HG02970 (cell line): Measurements from ENCODE around the gene WIPF3.
"Not testable (repeated sequence)": the region's sequence is repeated elsewhere in the genome, so short reads cannot be mapped to it uniquely, and the experiment has no call there.

Experiments
- ATAC-seq: cut with Tn5 transposase; IDR thresholded peaks from one replicate; pipeline ENCODE4 v1.9.1; 2021; ENCODE audit warnings: mild to moderate bottlenecking, moderate library complexity, moderate number of reproducible peaks; ENCODE audit not compliant: unreplicated experiment, low FRiP score

The WIPF3 gene

DNA sequence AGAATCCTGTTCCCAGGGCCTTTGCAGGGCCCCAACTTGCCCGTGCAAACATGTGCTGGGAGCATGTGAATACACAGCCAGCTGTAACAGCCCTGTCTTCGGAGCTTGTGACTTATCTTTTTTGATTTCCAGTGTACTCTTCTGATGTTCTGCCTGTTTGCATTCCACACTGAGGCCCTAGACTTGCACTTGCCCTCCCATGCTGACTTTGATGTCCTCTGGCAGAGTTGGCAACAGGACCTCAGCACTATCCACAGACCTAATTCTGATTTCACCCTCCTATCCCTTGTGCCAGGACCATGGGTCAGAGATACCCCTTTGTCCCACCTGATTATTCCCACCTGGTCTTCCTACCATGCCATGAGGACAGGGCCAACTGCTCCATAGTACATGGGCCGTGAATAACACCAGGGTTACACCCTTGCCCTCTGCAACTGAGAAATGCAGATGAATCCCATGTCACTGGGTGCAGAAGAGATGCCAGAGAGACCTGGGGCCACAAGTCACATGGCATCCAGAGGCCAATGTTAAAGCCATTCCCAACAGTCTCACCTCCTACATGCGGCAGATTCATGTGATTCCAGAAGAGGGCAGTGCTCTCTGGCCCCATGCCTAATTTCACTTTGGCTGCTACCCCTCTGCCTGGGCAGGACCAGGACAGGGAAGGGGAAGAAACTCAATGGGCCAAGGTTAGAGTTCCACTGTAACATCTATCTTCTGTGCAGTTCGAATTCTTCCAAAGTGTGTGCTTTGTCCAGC lies 140.3 kb downstream of the WIPF3 start:
- ATAC-seq: no peak

GRCh38 chr7:29948587-29948986 lies 142.3 kb downstream of the WIPF3 start:
- ATAC-seq: no peak

DNA sequence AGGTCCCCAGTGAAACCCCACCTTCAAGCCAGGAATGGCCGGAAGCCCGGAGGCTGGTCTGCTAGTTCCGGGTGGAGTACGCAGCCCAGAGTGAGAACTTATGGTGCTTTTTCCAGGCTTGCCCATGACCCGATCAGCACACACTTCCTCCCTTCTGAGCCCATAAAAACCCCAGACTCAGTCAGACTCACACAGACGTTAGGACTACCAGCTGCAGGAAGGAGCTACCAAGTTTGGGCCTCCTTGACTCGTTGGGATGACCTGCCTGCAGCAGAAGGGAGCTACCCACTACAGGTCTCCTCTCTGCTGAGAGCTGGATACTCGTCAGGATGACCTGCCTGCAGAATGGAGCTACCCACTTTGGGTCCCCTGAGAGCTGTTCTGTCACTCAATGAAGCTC lies 144.2 kb downstream of the WIPF3 start:
- ATAC-seq: no peak

DNA sequence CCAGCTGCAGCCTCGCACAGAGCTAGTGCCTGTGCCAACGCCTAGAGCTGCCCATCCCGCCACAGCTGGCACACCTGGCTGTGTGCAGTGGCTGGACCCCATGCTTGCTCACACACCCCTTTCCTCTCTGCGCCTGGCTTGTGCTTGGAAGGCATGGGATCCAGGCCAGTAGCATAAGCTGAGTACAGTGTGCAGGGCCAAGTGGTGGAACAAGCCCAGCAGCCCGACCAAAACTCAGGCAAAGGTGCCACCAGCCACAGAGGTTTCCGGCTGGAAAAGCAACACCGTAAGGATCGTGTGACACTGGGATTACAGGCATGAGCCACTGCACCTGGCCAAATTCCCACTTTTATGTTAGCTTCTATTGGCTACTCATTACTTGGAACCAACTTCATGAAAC lies 144.9 kb downstream of the WIPF3 start:
- ATAC-seq: no peak

GRCh38 chr7:29953726-29954347 lies 147.5 kb downstream of the WIPF3 start:
- ATAC-seq: no peak

- no peak for ATAC-seq
These were observed 148.9 kb downstream of the WIPF3 start for GRCh38 chr7:29955075-29955792.

DNA sequence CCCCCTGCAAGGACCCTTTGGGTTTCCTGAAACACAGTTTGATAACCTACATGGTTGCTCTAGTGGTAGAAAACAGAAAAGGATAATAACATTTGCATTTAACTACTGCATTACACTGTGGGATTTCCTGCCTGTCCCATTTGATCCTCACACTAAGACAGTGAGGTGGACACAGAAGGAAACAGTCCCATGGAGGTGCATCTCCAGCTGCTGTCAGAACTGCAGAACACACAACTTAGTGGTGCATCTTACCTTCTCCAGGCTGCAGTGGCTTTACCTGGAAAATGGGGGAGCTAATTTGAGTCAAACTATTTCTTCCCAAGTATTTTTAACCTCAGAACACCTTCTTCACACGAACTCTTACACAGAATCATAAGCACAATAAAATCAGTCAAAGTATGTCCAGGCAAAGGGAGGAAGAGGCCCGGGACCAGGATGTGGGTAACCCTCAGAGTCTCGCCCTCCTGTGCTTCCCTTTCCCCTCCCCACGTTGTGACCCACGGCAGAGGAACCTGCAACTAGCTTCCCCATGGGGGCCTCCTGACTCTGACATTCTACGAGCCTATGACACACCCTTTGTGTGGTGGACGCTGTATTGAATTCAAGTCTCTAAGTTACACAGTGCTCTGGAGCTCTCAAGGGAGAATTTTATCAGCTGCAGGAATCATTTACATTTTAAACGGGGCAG lies 149.6 kb downstream of the WIPF3 start:
- ATAC-seq: no peak

GRCh38 chr7:29956487-29956836 lies 150.2 kb downstream of the WIPF3 start:
- ATAC-seq: no peak

- no peak for ATAC-seq
These were observed 151.4 kb downstream of the WIPF3 start for GRCh38 chr7:29957521-29958310.

DNA sequence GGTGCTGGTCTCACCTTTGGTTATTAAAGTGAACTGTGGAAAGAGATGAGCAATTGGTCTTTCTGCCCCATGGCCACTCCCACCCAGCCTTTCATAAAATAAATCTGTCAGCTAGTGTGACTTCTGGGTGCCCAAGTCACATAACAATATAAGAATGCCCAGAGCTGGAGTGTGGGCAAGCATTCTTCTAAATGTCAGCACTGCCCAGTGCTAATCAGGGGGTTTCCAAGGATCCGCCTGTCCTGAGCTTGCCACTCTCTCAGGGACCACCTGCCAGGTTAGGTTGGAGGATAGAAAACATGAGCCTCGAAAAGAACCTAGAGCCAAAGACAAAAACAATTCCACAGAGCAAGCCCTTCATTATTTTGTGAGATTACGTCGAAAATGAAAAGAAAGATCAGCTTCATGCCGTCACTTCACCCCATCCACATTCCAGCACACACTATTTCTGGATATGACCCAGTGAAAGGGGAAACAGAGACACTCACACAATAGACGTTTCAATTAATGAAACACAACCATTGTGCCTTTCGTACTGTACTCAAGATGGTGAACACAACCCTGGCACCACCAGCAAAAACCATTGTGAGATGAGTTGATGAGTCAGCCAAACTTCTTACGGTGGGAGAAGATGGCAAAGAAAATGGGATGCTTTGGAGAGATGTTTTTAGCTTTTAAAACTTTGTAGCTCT lies 152.5 kb downstream of the WIPF3 start:
- ATAC-seq: no peak

- not testable (repeated sequence) for ATAC-seq
These were observed 155.3 kb downstream of the WIPF3 start for GRCh38 chr7:29961611-29962010.

DNA sequence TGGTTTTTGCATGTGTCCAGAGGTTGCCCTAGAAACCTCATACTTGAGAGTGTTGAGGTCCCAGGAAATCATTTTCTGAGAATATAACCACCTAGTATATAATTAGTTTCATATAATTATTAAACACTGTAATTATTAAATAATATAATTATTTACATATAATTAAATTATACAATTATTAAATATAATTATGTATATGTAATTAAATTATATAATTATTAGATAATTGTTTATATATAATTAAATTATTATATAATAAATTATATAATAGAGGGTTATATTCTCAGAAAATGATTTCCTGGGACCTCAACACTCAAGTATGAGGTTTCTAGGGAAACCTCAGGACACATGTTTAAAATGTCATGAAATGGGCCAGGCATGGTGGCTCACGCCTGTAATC lies 155.7 kb downstream of the WIPF3 start:
- ATAC-seq: no peak

DNA sequence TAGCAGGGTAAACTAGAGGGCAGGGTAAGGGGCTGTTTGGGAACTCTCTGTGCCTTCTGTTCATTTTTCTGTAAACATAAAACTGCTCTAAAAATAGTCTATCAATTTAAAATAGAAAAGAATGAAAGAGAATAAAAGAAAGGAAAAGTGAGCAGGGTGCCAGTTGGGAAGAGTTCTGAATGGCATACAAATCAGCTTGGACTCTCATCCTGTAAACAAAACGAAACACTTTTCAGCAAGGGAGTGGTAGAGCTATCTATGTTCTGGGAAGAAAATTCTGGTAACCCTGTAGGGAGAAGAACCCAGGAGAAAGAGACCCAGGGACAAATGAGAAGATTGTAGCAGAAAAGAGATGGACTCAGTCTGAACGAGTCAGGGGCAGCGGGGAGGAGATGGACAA lies 158.7 kb downstream of the WIPF3 start:
- ATAC-seq: no peak
